Kidney (tissue), 14 donors: ENCODE measurements around the gene TMEM209. TPM values are rescaled to one million over a fixed set of nuclear protein-coding genes. Genes with fewer than 3 reads are reported as not detected.

Source experiments
- DNase-seq, 5 donors: peaks; one replicate each; pipeline ENCODE4 v3.0.0-alpha.2; 2013 to 2020
- FAIRE-seq: peaks from 2 replicates; lab custom pipeline; 2012; peaks lifted over from hg19 to GRCh38; lab: Jason Lieb, UNC
- H3K27ac ChIP-seq, 2 donors: one replicate each; pipeline ENCODE4 v1.7.0; 2013; ENCODE audit warnings: low read depth in 2 of 2, low read length in 2 of 2, inconsistent platforms in 1 of 2
- H3K27me3 ChIP-seq: one replicate; pipeline ENCODE4 v1.7.1; 2013; ENCODE audit warnings: low read length, inconsistent platforms; ENCODE audit not compliant: control insufficient read depth, insufficient read depth
- H3K36me3 ChIP-seq, 3 donors: one replicate each; pipeline versions ENCODE4 v1.7.0 to v1.7.1; 2013; ENCODE audit warnings: low read length in 3 of 3, control low read depth in 1 of 3, inconsistent platforms in 1 of 3; ENCODE audit not compliant: insufficient read depth in 3 of 3, control insufficient read depth in 2 of 3
- H3K4me1 ChIP-seq, 3 donors: one replicate each; pipeline versions ENCODE4 v1.7.0 to v1.7.1; 2013; ENCODE audit warnings: low read length in 3 of 3, inconsistent platforms in 1 of 3, low read depth in 1 of 3; ENCODE audit not compliant: control insufficient read depth in 2 of 3, insufficient read depth in 2 of 3
- H3K4me3 ChIP-seq, 3 donors: one replicate each; pipeline versions ENCODE4 v1.7.0 to v1.8.1; 2013; ENCODE audit warnings: low read length in 3 of 3, control low read depth in 1 of 3, inconsistent platforms in 1 of 3
- H3K9ac ChIP-seq, 3 donors: one replicate each; pipeline versions ENCODE4 v1.7.0 to v1.7.1; 2013; ENCODE audit warnings: low read length in 3 of 3, control low read depth in 1 of 3, inconsistent platforms in 1 of 3
- H3K9me3 ChIP-seq, 3 donors: one replicate each; pipeline versions ENCODE4 v1.7.0 to v1.7.1; 2013; ENCODE audit warnings: low read length in 3 of 3, control low read depth in 1 of 3, inconsistent platforms in 1 of 3; ENCODE audit not compliant: control insufficient read depth in 2 of 3, insufficient read depth in 1 of 3
- CTCF ChIP-seq: IDR thresholded peaks from 3 replicates; pipeline ENCODE4 v1.5.1; 2012; ENCODE audit warnings: mild to moderate bottlenecking, moderate library complexity, borderline replicate concordance; ENCODE audit not compliant: insufficient read depth; ENCODE audit errors: extremely low read depth
- intact Hi-C: fragments of 100-400 bp; cut with DNase I; formaldehyde crosslinking; loops from one replicate; pipeline ENCODE4 v1.11.1; 2022
- polyA plus RNA-seq: library from polyadenylated mRNA; stranded (reverse); fragments of 350-450 nt; fragmentation: Illumina TruSeq; extraction: RNeasy Lipid Tissue Mini Kit (QIAGEN cat#74804); gene quantifications from one replicate; pipeline ENCODE4 v1.2.3, GENCODE V29; 2014; ENCODE audit warnings: low read depth, low replicate concordance; ENCODE audit not compliant: insufficient read depth
- total RNA-seq: library from RNA; stranded (reverse); fragmentation: NEBNext Ultra II Directional; extraction: Animal tissue kit (Norgen Biotek cat#: 25700); gene quantifications from one replicate; pipeline ENCODE4 v1.2.1, GENCODE V29; 2021
- donor health status: control.
- donor health status: control.
- donor health status: control.
- donor health status: control.
- donor health status: control.
- donor health status: DM: yes; HTN: yes; CAD: no.
- donor health status: Normal renal cell carcinoma (clear cell type).

Gene TMEM209
- total and polyA plus RNA-seq, 2 donors from 2014 or later = 4.3 to 29.0 TPM

DNA sequence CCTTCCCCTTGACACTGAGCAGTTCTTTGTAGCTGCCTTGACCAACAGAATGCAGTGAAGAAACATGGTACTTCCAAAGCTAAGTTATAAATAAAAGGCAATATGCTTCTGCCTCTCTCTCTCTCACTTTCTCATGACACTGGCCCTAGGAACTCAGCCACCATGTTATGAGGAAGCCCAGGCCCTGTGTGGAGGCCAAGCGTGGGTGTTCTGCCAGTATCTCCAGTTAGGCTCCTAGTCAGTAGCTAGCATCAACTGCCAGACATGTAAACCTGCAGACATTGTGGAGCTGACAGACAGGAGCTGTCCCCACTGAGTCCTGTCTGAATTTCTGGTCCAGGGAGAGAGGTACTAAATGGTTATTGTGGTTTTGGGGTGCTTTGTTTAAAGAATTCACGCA is 45.2 kb downstream of the TMEM209 start:
- H3K4me3 ChIP-seq = no peak overlapping the region
- H3K9me3 ChIP-seq = no peaks in the 10 kb centered on the region
- peaks cover 4 to 22% (median 20%) of the 10 kb centered on the region in 3 donors for H3K36me3 ChIP-seq
- FAIRE-seq (no peak), DNase-seq (no peak)
- intact Hi-C loops = no loop called here
- H3K27me3 ChIP-seq = no peaks in the 10 kb centered on the region
- no peak overlapping the region for H3K9ac ChIP-seq
- no peaks in the 10 kb centered on the region for H3K4me1 ChIP-seq
- no peak overlapping the region for H3K27ac ChIP-seq
- TF ChIP-seq CTCF = no peak

- intact Hi-C loops = no loop called here
- Histone ChIP-seq H3K27ac (no peak overlapping the region), H3K36me3 (peaks cover 2 to 17% (median 11%) of the 10 kb centered on the region in 3 donors), H3K27me3 (no peaks in the 10 kb centered on the region), H3K9me3 (no peaks in the 10 kb centered on the region), H3K4me1 (peaks cover 0 to 6% (median under 1%) of the 10 kb centered on the region in 3 donors), H3K4me3 (no peak overlapping the region), H3K9ac (no peak overlapping the region)
- no peak for DNase-seq
- no peak for FAIRE-seq
- no peak for TF ChIP-seq CTCF
These were observed 47.5 kb downstream of the TMEM209 start for GRCh38 chr7:130157700-130158099.

DNA sequence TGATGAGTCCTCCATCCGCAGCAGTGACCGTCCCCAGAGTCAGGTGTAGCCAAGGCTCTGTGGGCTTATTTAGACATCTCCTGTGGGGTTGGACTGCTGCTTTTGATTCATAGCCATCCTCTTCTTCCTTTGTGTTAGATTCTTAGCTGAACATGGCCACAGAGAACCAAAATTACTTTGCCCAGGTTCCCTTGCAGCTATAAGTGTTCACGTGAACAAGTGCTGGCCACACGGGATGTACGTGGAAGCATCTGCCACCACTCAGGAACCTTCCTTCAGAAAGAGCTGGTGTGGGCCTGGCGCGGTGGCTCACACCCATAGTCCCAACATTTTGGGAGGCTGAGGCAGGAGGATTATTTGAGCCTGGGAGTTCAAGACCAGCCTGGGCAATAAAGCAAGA is 49.1 kb downstream of the TMEM209 start:
- DNase-seq = no peak
- Histone ChIP-seq H3K27ac (no peak overlapping the region), H3K9ac (no peak overlapping the region), H3K4me3 (no peak overlapping the region), H3K4me1 (peaks cover 0 to 6% (median 4%) of the 10 kb centered on the region in 3 donors), H3K36me3 (peaks cover 0 to 6% (median 0%) of the 10 kb centered on the region in 3 donors), H3K9me3 (no peaks in the 10 kb centered on the region), H3K27me3 (no peaks in the 10 kb centered on the region)
- TF ChIP-seq CTCF = no peak
- no peak for FAIRE-seq
- intact Hi-C loops = no loop called here
